ENCODE results near the gene CTCFL.
"Not testable (repeated sequence)": the region's sequence is repeated elsewhere in the genome, so short reads cannot be mapped to it uniquely, and the experiment has no call there.

CTCFL gene

DNA sequence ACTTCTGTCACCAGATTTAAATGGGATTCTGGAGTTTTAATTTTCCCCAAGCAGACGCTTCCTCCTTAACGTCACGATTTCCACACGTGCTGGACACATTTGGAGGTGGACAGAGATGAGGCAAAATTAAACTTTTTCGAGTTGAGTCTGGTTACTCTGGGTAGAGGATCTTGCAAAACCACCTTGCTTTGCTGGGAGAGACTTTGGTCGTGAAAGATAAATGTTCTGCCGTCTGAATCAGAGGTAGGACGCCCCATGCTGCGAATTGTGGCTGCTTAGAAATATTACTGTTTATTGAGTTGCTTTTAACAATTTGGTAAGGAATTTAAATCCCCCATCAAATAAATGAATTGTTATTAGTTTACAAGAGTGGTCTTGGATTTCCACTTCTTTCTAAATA, 46.8 kb downstream of the CTCFL start:
- DNase-seq: no peak

DNA sequence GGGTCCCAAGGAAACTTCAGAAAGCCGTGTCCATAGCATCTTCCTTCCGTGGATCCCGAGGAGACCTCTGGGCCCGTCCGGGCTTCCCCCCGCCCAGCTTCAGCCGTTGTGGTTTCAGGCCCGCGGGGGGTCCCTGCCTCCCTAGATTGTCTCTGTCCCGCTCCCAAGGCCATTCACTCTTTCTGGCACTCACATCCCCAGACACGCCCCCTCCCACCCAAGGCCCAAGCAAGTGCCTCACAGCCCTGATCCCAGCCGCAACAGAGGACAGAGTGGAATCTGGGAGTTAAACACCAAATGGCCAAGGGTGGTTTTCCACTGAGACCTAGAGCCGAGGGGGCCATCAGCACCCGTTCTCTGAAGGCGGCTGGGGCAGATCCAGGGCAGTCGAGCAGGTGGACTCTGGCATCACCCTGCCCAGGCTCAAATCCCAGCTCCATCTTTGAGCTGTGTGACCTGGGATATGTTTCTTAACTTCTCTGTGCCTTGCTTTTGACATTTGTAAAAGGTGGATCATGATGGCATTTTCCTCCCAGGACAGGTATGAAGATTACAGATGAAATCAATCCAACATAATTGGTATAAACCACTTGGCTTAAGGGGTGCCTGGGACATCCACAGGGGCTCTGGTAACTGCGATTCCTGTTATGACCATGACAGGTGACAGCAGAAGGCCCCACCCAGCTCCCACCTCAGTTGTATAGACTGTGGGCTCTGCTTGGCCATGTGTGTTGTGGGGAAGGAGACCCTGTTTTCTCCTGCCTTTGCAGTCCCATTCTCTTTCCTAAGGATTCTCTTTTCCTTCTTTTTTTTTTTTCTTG, 48.1 kb downstream of the CTCFL start:
- DNase-seq: no peak

DNA sequence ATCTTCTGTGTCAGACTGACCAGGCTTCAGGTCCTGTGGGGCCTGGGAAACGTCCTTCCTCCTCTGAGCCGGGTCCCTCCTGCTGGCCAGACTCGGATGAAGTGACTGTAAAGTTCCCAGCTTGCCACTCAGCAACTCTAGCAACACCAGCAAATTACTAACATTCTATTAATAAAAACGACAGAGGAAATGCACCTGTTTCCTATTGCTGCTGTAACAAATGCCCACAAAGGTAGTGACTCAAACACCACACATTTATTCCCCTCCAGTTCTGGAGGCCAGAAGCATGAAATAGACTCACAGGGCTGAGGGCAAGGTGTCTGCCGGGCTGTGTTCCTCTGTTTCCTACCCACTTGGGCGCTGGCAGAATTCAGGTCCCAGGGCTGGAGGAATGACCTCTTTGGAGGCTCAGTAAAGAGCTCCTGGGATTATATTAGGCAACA, 48.8 kb downstream of the CTCFL start:
- no peak for DNase-seq

DNA sequence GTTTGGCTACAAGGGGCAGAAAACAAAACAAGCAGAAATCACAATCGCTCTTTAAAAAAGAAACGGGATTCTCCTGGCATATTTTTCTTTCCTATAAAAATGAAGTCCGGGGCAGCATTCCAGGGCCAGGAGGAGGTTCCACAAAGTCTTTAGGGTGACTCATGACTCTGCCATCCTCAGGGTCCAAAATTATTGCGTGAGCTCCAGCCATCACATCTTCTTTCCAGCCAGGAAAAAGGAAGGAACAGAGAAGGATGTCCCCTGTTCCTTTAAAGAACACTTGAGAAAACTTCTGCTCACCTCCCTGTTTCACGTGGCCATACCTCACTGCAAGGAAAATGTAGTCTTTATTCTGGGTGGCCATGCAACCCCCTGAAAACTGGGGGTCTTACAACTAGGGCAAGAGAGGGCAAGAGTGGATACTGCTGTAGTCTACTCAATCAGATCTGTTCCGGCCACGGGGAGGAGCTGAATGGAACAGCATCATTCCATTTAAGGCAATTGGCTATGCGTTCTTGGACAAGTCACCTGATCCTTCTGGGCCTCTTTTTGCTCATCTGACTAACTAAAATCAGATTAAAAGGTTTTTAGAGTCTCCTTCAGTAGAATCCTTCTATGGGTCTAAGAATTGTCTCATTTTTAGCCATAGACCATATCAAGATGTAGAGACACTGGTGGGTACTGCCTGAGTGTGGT, 49.4 kb downstream of the CTCFL start:
- DNase-seq: no peak

DNA sequence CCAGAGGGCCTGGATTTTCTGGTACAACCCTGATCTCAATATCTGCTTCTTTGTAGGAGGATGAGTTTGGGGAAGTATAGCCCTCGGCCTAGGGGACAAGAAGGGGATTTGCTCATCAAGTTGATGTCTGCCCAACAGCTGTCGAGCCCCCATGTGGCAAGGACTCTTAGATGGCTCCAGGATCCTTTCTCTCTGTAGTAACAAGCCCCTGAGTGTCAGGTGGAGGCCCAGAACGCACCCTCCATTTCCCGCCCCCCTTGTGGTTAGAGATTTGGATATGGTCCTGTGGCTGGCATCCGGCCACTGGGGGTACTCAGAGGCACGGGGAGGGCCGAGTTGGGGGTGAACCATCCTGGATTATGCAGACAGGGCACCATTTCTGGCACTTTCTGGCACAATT, 50.1 kb downstream of the CTCFL start:
- DNase-seq: no peak

DNA sequence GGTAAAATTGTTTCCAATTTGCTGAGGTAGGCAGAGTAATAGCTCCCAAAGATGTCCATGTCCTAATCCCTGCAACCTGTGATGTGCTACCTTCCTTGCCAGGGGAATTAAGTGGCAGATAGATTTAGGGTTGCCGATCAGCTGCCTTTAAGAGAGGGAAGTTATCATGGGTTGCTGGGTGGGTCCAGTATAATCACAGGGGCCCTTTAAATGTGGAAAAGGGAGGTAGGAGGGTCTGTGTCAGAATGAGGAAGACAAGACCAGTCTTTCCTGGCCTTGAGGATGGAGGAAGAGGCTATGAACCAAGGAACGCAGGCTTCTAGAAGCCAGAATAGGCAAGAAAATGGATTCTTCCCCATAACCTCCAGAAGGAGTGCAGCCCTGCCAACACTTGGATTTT, 50.7 kb downstream of the CTCFL start:
- no peak for DNase-seq

DNA sequence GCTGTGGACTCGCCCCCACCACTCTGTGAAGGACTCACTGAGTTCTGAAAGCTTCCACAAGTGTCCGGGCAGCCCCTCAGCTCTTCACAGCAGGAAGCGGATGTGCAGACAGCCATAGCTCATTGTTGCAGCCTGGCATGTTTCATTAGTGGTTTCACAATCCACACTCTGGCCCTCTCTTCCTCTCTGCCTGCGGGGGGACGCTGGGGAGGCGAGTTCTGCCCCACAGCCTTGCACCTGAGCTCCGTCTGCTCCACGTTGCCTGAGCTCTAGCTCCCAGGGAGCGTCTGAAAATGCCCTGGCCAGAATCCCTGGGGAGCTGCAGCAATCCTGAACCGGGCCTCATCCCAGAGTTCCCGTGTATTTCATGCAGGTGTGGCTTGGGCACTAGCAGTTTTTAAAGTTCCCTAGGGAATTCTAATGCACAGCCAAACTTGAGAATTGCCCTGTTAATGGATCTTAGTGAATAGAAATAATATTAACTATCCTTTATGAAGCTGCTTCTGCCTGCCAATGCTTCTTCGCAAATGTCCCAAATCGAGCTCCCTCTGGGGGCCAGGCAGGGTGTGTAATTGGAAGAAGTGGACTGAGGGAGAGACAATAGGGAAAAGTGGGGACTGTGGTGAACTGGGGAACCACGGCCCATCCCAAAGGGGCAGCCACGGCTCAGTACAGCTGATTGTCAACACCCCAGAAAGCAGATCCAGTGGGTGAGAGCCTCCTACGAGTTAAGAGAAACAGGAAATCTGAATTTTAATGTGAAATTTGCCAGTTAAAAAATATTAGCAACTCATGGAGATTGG, 51.5 kb downstream of the CTCFL start:
- DNase-seq: peak; percentile 62

DNA sequence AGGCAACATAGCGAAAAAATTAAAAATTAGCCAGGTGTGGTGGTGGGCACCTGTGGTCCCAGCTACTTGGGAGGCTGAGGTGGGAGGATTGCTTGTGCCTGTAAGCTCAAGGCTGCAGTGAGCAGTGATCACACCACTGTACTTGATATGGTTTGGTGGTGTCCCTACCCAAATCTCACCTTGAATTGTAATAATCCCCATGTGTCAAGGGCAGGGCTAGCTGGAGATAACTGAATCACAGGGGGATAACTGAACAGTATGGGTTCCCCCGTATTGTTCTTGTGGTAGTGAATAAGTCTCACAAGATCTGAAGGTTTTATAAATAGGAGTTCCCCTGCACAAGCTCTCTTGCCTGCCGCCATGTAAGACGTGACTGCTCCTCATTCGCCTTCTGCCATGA, 52.5 kb downstream of the CTCFL start:
- DNase-seq: not testable (repeated sequence)

DNA sequence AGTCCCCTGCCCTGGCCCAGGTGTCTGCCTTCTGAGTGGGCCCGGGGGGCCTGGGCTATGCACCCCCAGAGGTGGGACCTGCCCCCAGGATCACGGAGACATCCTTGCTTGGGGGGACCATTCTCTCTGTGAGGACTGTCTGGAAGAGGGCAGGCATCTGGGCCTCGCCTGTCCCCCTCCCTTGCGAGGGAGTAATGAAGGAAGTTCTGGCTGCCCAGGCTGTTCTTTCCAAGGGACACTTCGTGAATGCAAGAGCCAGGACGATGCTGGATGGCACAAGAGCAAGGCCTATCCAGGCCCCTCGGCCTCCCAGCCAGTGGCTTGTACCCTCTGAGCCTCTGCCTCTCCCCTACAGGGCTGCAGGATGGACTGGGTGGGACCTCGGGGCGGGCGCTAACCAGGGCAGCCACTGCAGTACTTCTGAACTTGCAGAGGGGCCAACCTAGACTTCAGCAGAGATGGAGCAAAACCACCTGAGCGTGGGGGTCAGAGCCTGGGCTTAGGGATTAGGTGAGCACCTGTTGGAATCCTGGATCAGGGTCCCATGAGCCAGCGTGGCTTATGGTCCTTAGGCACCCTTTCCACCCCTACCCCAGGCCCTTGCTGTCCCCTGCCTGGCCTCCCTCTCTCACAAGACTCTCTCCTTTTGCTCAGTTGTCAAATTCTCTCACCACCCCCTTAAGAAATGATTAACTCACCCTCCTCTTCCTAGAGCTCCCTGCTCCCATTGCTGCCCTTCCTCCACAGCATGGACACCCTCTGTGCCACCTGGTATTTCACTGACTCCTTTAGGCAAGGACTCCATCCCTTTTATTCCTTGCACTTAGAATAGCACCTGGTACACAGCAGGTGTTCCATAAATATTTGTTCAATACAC, 53.2 kb downstream of the CTCFL start:
- no peak for DNase-seq

DNA sequence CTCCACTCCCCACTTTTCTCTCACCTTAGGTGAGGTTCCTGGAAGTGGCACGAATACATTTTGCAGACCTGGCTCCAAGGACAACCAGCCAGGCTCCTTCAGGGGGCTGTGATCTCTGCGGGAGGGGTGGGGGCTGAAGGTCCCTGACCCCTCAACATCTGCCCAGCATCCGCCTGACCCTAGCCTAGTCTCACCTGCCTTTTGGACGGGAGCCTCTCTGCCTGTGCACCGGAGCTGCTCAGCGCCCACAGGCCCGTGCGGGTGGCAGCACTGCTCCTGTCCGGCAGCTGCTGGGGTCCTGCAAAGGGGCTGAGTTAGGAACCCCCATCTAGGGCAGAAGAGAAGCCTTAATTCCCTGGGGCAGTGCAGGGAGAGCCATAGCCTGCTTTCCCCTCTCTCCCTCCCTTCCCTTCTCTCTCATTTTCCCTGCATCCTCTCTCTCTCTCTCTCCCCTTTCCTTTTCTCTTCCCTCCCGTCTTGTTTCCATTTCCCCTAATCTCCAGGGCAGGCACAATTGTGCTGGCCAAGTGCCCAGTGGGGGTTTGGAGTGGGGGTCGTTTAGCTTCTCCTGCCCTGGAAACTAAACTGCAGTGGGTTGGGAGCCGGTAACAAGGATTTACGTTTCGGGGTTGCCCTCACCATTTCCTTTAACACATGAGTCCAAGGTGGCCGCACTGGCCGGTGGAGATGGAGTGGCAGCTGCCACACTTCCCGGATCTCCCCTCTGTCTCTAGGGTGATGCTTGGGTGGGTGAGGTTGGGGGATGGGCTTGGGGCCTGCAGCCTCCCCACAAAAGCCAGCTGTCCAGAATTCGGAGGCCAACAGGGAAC, 54.1 kb downstream of the CTCFL start:
- DNase-seq: peak; percentile 53

DNA sequence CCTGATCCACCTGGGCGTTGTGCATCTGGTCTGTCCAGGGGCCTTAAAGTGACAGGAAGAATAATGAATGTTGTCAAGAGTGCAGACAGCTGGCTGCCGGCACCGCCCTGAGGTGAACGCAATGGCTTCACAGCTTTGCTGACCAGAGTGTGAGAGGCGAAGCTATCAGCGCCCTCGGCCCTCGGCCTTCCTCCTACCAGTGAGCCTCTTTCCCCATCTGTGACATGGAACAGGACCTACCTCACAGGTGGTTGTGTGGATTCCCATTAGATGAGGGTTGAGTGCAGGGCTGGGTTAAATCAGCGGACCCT, 54.8 kb downstream of the CTCFL start:
- peak; percentile 20 for DNase-seq

DNA sequence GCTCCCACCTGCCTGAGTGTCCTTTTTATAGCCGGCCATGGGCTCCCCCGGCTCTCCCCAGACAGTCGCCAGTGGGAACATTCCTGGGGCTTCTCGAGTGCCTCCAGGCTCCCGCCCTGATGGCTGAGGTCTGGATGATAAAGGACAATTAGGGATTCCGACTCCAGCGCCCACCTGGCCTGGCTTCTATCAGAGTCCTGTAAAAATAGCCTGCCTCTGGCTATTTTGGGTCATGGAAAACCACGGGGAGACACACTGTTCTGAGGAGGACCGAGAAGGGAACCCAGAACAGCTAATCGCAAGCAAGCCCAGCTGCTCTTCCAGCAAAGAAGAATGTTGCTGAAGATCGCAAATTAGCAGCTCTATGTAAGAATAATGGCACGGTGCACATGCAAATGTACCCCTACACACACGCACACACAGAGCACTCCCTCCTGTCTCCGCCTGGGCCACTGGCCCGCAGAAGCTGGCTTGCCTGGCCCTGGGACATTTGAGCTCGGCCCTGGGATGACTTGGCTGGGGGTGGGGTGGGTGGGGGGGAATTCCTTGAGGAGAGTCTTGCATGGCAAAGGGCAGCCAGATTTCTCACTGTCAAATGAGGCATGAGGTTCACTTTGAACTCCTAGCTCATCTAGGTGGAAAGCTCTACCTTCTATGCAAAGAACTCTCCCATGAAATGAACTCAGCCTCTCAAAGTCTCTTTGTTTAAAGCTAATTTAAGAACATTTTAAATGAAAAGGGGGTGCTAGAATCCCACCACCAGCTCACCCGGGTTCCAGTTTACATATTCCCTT, 55.3 kb downstream of the CTCFL start:
- DNase-seq: peak; percentile 14

DNA sequence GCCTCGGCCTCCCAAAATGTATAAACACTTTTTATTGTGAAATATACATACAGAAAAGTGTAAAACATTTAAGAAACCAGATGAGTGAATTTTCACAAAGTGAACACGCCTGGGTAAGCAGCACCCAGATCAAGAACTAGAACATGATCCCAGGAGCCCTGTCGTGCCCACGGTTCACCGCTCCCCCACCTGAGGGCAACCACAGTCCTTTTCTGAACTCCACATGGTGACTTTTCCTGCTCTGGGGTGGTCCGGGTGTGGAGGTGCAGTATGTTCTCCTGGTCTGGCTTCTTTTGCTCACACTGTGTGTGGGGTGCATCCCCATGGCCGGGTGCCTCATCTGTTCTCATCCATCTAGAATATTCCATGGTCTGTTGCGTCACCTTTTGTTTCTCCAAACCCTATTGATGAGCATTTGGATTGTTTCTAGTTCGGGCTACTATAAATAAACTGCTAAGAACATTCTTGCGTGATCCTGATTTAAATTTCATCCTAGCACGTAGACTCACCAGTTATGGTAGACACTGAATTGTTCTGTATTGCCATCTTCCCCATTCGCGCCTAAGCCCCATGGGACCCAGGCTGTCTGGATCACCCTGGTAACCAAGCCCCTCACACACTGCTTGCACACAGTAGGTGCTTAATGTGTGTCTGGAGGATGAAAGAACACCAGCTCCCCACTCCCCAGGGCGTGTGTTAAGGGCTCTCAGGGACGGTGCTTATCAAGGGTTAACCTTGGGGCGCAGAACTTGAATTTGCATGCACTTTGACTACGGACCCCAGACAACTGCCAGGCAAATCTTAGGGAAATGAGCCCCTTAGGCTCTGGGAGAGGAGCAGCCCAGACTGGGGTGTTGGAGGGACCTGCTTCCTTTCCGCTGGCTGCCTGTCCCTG, 56.2 kb downstream of the CTCFL start:
- no peak for DNase-seq

DNA sequence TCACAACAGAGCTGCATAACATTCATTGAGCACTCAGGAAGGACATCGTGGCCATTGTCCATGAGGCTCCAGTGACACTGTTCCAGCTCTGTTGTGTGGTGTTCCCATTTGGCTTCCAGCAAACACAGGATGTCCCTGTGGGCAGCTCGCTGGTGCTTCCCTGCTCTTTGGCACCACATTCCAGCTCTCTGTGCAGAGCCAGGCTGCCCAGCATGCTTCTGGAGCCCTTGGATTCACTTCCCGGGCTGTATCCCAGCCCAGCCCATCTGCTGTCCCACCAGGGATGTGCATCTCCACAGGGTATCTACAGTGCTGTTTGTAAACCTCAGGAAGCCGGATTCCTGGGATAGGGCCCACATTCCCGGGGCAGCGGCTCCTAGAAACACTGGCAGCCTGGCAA, 57.2 kb downstream of the CTCFL start:
- DNase-seq: no peak

DNA sequence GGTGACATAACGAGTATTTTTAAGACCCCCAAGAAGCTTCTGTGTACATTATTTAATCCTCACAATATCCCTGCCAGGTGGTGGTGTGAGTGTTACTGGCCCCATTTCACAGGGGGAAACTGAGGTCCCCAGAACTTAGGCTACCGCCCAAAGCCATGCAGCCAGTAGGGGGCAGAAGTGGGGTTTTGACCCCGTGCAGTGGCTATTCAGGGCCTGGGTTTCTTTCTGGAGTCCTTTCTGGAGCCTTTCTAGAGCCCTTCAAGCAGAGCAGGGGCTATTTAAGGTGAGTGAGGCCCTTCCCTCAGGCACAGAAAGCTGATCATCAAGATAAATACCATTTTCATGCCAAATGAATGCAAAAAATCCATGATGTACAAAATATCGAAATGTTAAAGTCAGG, 59.0 kb downstream of the CTCFL start:
- no peak for DNase-seq

DNA sequence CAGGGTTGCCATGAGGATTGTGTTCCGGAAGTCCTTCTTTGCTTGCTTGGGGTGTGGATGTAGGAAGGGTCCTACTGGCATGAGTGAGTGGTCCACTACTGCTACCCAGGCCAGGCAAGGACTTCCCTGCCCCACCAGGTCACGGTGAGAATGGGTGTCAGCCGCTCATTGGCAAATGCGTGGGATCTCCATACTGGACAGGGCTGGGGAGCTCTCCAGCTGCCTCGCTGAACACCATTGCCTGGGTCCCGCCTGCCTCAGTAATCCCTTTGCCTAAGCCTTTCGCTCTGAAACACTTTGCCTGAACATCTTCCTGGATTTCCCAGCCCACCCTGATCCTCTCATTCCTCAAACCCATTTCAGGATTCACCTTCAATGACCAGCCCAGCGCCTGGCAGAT, 59.5 kb downstream of the CTCFL start:
- no peak for DNase-seq

DNA sequence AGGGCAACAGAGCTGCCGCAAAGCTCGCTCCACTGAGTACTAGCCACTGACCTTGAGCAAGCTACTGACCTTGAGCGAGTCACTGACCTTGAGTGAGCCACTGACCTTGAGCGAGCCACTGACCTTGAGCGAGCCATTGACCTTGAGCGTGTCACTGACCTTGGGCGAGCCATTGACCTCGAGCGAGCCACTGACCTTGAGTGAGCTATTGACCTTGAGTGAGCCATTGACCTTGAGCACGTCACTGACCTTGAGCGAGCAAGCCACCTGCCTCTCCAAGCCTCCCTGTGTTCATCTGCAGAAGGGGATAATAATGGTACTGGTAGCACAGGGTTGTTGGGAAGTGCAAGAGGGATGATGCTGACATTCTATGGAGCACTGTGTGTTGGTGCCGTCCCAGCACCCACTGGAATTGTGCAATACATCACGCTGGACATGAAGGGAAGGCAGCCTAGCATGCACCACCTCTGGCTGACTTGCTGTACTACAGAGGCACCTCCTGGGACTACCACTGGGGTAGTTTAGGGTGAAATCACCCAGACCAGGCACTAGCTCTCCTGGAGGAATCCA, 60.2 kb downstream of the CTCFL start:
- no peak for DNase-seq

DNA sequence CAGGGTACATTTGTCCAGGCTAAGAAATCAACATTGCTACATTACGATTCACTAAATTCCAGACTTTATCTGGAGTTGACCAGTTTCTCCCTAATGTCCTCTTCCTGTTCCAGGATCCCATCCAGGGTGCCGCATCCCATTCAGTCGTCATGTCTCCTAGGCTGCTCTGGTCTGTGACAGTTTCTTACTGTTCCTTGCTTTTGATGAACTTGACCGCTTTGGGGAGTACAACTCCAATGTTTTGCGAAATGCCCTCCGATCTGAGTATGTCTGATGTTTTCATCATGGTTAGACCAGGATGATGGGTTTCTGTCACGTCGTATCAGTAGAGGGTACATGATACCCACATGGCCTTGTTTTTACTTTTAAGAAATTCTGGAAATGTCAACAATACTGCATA, 62.2 kb downstream of the CTCFL start:
- no peak for DNase-seq

DNA sequence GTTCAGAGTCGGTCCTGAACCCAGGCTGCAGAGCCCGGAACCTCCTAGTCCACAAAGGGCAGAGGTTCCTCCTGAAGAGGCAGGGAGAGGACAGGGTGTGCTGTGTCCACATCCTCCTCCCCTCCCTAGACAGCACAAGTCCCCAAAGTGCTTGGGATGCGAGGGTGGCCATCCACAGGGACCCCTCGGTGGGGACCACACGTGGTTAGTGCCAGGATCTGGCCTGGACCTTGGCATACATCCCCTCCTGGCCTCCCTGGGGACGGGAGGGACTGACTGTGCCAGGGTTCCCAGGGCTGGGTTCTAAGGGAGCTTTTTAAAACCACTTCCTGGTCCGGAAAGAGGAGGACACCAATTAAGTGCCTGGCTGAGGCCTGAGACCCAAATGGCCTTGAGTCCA, 63.2 kb downstream of the CTCFL start:
- DNase-seq: no peak

All from eye (tissue), 1 donor.